Activated CD8-positive, alpha-beta memory T cell treated with anti-CD3 and anti-CD28 coated beads, Interleukin-2, amount 50 U/mL, for 24 hours (primary cell): ENCODE data around the gene CABCOCO1.

Experiments
- DNase-seq: peaks from one replicate; pipeline ENCODE4 v3.0.0-alpha.2; 2020; ENCODE audit errors: extremely low read depth

CABCOCO1 gene

GRCh38 chr10:61662794-61663259 is at the start of gene CABCOCO1:
Gene CABCOCO1, plus strand, starts transcription at chr10:61662929. Its CDS starts 44 bp downstream, at chr10:61662973.
- DNase-seq, result no peak

DNA sequence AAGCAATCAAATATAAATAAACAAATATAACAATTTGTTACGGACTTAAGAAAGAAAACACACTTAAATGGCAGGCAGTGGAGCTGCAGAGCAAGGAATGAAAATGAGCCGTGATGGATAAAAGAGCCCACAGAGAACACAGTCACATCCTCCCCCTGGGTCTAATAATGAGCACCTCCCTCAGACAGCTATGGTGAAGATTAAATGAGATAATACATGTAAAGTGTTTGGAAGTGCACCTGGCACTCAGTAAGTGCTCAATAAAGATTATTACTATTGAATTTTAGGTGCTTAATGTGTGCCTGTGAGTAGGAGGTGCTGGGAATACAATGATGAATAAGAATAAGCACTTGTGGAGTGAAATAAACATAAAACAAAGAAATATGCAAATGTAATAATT is 49.1 kb upstream of the CABCOCO1 start:
- no peak for DNase-seq

DNA sequence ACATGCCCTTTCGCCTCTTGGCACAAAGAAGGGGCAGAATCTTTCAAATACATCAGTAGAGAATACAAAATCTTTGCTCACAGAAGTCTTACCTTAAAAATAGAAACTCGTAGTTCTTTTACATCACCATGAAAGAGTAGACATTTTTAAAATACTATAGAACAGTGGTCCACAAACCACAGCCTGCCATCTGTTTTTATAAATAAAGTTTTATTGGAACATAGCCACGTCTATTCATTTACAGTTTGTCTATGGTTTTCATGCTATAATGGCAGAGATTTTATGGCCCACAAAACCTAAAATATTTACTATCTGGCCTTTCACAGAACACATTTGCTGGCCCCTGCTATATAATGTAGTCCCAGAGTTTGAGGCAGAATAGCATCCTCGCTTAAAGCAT is 46.1 kb upstream of the CABCOCO1 start:
- no peak for DNase-seq

DNA sequence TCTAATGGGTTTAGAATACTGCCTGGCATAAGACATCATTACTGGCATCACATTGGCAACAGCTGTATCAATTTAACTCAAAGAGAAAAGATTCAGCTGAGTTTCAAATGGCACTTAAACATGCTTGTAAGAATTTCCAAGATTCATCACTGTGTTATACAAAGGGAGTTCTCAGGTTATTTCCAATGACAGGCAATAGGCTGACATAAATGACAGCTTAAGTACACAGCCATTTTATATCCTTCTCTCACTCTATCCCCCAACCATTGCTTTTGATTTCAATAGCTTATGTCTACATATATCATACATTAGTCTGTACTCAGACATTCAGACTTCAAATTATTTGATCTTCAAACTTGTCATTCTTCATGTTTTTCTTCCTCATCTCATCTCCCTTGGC is 45.5 kb upstream of the CABCOCO1 start:
- DNase-seq, result no peak

DNA sequence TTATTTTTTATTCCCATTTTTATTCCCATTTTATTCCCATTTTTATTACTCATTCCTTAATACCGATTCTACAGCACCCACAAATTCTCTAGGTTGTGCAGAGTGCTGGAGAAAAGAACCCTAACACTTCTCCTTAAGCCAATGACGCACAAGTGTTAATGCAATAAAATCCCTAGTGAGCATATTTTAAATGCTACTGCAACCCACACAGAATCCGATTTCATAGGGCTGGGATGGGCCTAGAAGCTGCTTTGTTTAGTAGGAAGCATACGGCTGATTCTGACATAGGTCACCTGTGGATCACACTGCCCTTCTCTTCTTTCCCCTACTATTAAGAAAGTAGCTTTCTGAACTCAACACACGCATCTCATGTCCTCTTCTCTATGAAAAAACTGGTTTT is 45.1 kb upstream of the CABCOCO1 start:
- no peak for DNase-seq

GRCh38 chr10:61618388-61618961 is 44.3 kb upstream of the CABCOCO1 start:
- no peak for DNase-seq

- no peak for DNase-seq
Observed at GRCh38 chr10:61620506-61620905, 42.2 kb upstream of the CABCOCO1 start.

DNA sequence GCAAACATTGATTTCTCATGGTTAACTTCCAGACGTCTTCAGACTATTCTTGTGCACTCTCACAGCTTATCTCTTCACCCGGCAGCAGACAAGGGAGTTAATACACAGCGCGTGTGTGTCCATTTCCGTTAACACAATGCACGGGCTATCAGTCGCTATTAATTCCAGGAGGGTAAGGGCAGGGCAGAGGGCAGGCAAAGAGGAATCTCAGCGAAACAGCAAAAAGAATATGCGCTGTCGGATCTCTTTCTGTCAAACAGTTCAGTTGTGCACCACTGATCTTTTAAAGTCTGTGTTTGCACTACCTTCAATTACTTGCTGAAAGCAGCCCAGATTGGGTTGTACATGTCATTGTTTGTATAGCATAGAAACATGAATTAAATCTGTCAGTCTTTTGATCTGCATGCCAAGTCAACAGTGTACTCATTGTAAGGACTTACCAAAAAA is 41.1 kb upstream of the CABCOCO1 start:
- DNase-seq, result no peak

GRCh38 chr10:61623161-61623560 is 39.6 kb upstream of the CABCOCO1 start:
- no peak for DNase-seq

- no peak for DNase-seq
Observed at GRCh38 chr10:61626209-61626608, 36.5 kb upstream of the CABCOCO1 start.

DNA sequence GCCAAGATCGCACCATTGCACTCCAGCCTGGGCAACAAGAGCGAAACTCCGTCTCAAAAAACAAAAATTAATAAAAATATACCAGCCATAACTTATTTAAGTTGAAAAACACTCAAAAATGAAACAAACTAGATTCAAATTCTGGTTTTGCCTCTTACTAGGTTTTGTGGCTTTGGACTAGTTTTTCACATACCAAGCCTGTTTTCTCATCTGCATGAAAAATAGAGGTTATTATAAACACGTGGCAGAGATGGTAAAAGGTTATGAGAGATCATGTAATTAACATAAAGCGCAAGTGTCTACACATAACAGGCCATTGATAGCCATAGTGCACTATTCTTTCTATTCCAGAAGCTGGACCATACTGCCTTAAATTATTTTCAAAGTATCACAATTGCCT is 35.5 kb upstream of the CABCOCO1 start:
- no peak for DNase-seq

DNA sequence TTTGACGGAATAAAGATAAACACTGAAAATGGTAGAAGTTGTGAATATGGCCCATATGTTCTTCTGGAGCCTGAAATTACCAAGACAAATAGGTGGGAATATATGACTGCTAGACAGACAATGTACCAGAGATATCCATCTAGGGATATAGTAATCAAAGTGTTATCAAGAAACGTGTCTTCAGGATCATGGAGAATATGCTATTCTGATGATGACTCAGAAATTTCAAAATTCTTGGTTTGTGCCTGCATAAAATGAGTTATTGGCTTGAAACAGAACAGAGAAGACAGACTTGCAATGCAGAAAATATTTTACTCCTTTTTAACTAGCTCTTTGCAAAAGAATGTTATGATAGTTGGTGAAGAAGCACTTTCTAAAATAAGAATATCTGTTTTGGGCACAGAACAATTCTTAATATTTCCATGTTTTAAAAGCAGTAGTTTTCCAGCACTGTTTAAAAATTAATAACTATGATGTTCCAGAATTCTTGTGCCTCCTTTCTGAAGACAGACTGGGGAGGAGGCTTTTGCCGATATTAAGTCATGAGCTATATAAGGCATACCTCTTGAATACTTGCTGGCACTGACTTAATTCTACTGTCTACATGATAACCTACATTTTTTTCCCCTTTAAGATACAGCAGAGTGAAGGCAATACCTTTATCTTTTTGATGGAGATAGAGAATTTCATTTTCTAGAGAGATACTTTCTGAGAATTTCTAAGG is 34.4 kb upstream of the CABCOCO1 start:
- no peak for DNase-seq

DNA sequence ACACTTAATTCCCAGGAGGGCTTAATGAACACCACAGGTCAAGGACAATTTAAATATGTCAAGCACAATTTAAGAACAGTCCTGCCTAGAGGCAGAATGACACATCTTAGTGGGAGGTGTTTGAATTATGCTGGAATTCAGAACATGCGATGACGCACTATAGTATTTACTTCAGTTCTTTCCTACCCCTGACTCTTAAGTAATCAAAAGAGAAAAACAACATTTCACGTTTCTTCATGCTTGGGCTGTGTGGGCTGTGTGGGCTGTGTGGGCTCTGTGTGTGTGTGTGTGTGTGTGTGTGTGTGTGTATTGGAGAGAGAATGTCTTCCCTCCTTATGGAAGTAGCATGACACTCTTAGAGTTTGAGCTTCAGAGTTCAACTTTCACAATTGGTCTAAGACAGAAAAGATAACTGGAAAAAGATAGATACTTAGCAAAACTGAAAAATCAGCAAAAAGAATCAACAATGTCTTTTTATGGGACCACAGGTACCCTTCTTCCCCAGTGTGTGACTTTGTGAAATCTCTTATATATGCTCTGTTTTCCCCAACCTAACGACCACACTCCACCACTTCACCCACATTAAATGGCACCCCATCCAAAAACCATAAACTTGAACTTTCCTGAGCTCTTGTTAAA is 33.7 kb upstream of the CABCOCO1 start:
- no peak for DNase-seq

DNA sequence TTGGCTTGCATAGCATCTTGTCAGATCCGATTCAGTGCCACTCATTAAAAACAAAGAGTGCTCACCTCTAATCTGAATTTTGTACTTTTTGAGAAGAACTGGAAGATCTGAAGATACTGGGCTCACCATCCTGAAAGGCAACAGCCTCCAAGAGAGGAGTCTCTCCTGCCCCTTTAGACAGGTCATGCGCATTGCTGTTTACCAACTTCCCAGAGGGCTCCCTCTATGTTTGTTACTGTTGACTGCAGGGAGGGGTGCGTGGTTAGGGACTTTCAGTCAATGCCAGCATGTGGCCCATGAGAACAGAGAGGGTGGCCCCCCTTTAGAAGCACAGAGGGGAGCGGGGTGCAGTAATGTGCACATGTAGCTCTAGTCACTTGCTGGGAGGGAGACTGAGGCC is 33.2 kb upstream of the CABCOCO1 start:
- DNase-seq, result no peak

DNA sequence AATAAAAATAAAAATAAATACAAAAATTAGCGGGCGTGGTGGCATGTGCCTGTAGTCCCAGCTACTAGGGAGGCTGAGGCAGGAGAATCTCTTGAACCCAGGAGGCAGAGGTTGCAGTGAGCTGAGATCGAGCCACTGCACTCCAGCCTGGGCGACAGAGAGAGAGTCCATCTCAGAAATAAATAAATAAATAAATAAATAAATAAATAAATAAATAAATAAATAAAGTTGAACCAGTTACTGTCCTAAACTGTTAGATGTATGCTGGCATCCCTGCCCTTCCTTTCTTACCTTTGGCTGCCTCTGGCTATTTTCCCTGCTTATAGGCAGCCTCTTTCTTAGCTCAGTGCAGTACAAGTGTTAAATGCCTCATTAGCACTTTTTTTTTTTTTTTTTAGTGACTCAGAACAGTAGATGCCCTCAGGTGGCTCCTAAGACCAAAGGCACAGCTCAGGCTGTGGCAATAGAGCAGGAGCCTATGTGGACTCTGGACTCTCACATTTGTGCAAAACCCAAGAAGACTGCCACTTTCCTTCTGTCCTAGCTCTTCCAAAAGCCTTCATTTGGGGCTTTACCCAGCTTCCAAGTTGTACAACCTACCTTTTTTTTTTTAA is 30.6 kb upstream of the CABCOCO1 start:
- DNase-seq, result no peak

- no peak for DNase-seq
Observed at GRCh38 chr10:61633665-61634064, 29.1 kb upstream of the CABCOCO1 start.

DNA sequence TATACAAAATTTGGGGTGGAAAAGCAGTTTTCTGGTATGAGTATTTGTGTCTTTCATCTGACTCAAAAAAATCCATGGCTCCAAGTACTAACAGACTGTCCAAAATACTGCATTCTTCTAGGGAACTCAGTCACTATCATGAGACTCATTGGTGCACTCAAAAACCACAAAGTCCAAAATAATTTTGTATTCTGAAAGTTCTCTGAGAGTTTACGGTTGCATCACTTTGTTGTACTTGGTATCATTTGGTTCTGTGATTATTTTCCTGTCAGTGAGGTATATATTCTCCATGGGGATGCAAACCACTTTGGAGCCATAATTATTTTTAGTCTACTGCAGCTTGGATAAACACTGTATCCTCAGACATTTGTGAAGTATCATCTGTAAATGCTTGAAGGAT is 28.0 kb upstream of the CABCOCO1 start:
- no peak for DNase-seq

DNA sequence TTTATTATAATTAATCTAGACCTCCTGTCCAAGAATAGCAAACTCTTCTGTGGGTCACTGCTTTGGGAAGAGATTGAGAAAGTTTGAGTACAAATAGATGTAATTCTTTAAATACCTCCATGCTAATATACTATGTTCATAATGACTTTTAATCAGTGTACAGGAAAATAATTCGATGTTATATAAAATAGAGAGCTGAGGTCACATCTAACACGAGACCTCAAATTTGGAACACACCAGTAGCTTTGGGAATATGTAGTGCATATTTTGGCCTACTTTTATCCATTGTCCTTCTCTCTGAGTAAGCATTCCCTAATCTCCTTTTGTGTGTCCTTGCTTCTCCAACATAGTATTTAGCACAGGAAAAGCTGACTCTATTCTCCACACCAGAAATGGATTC is 27.3 kb upstream of the CABCOCO1 start:
- DNase-seq, result no peak

- no peak for DNase-seq
Observed at GRCh38 chr10:61635932-61636331, 26.8 kb upstream of the CABCOCO1 start.

DNA sequence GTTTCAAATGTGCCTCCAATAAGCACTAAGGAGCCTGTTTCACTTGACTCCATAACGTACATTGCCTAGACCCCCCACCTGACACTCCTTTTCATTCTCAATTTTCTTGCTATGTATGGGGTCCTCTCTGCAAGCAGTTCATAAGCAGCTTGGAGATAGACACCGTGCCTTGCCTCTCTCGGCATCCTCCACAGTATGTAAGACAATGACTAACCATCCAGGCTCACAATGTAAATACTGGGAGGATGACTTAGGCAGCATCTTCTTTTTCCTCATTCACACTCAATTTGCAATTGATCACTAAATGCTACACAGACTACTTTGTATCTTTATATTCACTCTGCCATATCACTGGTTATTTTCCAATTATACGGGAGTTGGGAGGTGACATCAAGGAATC is 22.8 kb upstream of the CABCOCO1 start:
- no peak for DNase-seq

DNA sequence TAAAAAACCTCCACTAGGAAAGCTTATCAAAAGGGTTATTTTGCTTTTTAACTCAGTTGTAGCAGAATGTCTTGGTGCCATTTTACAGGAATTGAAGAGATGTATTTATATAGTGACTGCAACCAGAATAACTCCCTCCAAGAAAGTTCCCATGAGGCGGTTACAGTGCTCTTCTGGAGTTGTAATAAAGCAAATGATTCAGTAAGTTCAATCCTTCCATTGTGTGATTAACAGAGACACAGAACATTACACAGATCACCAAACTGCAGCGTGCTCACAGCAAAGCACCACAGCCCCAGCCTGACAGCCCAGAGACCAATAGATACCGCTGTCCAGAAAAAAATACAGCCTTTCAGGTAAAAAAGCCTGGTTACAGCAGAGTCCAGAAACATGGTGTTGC is 21.9 kb upstream of the CABCOCO1 start:
- no peak for DNase-seq

DNA sequence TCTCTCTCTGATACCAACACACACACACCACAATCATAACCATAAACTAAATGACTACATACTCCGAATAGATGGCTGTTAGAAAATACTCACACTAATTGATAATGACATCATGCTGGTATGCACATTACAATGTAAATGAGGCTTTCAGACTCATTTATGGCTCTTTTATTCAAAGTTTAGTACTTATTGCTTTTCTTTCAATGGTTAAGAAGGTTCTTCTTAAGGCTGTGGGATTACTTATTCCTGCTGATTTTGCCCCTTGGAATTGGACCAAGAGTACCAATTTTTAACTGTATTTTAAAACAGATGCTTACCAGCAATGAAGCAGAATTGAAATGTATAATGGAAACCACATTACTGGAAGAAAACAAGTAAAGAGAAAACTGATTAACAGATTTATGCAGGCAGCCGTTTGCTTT is 20.6 kb upstream of the CABCOCO1 start:
- no peak for DNase-seq

GRCh38 chr10:61642676-61643075 is 20.1 kb upstream of the CABCOCO1 start:
- no peak for DNase-seq
